Tibial nerve (tissue), 4 donors: ENCODE data around the gene RARB.

Source experiments
- EP300 ChIP-seq, 2 donors: sonication (generic); formaldehyde crosslinking; IDR thresholded peaks; one replicate each; pipeline ENCODE4 v1.6.1; 2017; ENCODE audit warnings: antibody characterized with exemption in 2 of 2, mild to moderate bottlenecking in 1 of 2
- POLR2A ChIP-seq, 2 donors: fragments of 450-650 bp; IDR thresholded peaks; one replicate each; pipeline ENCODE4 v1.6.1; 2017; ENCODE audit warnings: antibody characterized with exemption in 2 of 2, mild to moderate bottlenecking in 2 of 2, moderate library complexity in 2 of 2
- TF ChIP-seq, protein P1 (sequence below), 5 experiments: fragments of 200-600 bp in 3 of 5; fragments of 450-650 bp in 2 of 5; sonication (generic) in 3 of 5; IDR thresholded peaks; one replicate each; pipeline ENCODE4 v1.5.1; 2016 to 2019; ENCODE audit warnings: antibody characterized with exemption in 5 of 5, mild to moderate bottlenecking in 3 of 5, moderate library complexity in 2 of 5

DNA sequence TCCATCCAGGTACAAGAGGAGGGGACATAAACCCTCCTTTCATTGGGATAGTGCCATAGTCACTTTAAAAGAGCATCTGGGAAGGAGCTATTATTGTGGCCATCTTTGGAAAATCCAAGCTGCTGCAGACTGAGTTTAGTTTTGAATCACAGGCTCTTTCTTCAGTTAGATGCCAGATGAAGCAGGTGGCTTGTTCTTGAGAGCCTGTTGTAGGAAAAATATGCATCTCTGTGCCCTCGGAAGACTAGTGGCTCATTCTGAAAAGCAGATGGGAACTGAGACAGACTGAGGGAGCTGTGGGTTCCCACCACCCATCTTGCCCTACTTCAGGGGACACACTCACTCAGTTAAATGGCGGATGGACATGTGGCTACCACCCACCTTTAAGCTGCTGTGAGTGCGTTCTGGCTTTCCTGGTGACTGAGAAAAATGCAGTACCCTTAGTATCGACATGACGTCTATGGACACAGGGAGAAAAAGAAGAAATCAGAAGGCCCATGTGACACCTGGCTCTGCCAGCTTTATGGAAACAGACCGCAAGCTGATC lies 50.2 kb downstream of the RARB start:
- TF ChIP-seq POLR2A (IDR thresholded peaks at IDR 0.05) (no peak), EP300 (IDR thresholded peaks at IDR 0.05) (no peak)
- TF ChIP-seq, protein P1, sequence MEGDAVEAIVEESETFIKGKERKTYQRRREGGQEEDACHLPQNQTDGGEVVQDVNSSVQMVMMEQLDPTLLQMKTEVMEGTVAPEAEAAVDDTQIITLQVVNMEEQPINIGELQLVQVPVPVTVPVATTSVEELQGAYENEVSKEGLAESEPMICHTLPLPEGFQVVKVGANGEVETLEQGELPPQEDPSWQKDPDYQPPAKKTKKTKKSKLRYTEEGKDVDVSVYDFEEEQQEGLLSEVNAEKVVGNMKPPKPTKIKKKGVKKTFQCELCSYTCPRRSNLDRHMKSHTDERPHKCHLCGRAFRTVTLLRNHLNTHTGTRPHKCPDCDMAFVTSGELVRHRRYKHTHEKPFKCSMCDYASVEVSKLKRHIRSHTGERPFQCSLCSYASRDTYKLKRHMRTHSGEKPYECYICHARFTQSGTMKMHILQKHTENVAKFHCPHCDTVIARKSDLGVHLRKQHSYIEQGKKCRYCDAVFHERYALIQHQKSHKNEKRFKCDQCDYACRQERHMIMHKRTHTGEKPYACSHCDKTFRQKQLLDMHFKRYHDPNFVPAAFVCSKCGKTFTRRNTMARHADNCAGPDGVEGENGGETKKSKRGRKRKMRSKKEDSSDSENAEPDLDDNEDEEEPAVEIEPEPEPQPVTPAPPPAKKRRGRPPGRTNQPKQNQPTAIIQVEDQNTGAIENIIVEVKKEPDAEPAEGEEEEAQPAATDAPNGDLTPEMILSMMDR (IDR thresholded peaks at IDR 0.05): no peak
